Sigmoid colon (tissue), 7 donors: ENCODE measurements around the gene FOXG1. TPM values are rescaled to one million over a fixed set of nuclear protein-coding genes. Genes with fewer than 3 reads are reported as not detected.
A peak's percentile ranks its signal among the peaks of the same experiment; 100 is the strongest.

Source experiments
- DNase-seq: peaks from one replicate; pipeline ENCODE4 v3.0.0-alpha.2; 2019
- H3K27ac ChIP-seq, 4 donors: fragments of 200-600 bp; sonication (generic); one replicate each; pipeline ENCODE4 v1.5.1; 2016 to 2019; ENCODE audit warnings: mild to moderate bottlenecking in 1 of 4
- H3K27me3 ChIP-seq, 3 donors: fragments of 200-600 bp; sonication (generic); one replicate each; pipeline ENCODE4 v1.5.1; 2019; ENCODE audit warnings: mild to moderate bottlenecking in 1 of 3
- H3K36me3 ChIP-seq, 4 donors: fragments of 200-600 bp; sonication (generic); one replicate each; pipeline ENCODE4 v1.5.1; 2016 to 2019
- H3K4me1 ChIP-seq, 4 donors: fragments of 200-600 bp; sonication (generic); one replicate each; pipeline ENCODE4 v1.5.1; 2017 to 2019
- H3K4me3 ChIP-seq, 4 donors: fragments of 200-600 bp; sonication (generic); one replicate each; pipeline ENCODE4 v1.5.1; 2017 to 2019; ENCODE audit warnings: mild to moderate bottlenecking in 2 of 4, moderate library complexity in 1 of 4
- H3K9me3 ChIP-seq, 4 donors: fragments of 200-600 bp in 3 of 4; sonication (generic) in 3 of 4; one replicate each; pipeline versions ENCODE4 v1.5.1 to v1.6.1; 2013 to 2019
- CTCF ChIP-seq, 4 experiments: fragments of 450-650 bp in 3 of 4; fragments of 200-600 bp in 1 of 4; IDR thresholded peaks; one replicate each; pipeline ENCODE4 v1.5.1; 2016 to 2019; ENCODE audit warnings: antibody characterized with exemption in 4 of 4, mild to moderate bottlenecking in 3 of 4, moderate library complexity in 2 of 4
- EP300 ChIP-seq, 4 donors: sonication (generic); formaldehyde crosslinking; IDR thresholded peaks; one replicate each; pipeline ENCODE4 v1.6.1; 2017; ENCODE audit warnings: antibody characterized with exemption in 4 of 4
- POLR2A ChIP-seq, 2 donors: fragments of 450-650 bp; IDR thresholded peaks; one replicate each; pipeline ENCODE4 v1.6.1; 2016; ENCODE audit warnings: antibody characterized with exemption in 2 of 2, mild to moderate bottlenecking in 2 of 2, moderate library complexity in 2 of 2
- POLR2AphosphoS5 ChIP-seq, 4 donors: sonication (generic); formaldehyde crosslinking; IDR thresholded peaks; one replicate each; pipeline ENCODE4 v1.6.1; 2017; ENCODE audit warnings: antibody characterized with exemption in 4 of 4
- WGBS, 2 donors: extraction: QIAGEN DNeasy Blood & Tissue Kit; methylation state at CpG; one replicate each; pipeline ENCODE4 v1.1.7; 2013; 5-methylcytosine and 5-hydroxymethylcytosine counted together
- intact Hi-C: fragments of 100-400 bp; cut with DNase I; formaldehyde crosslinking; loops from one replicate; pipeline ENCODE4 v1.15.1; 2023
- polyA plus RNA-seq, 3 donors: library from polyadenylated mRNA; stranded (reverse); fragments of 200-250 nt; gene quantifications; one replicate each; pipeline ENCODE4 v1.2.3, GENCODE V29; 2013
- total RNA-seq, 4 donors: library from RNA; depleted of rRNA; stranded (reverse); fragments of >200 nt; gene quantifications; one replicate each; pipeline ENCODE4 v1.1.0, GENCODE V29; 2016
- donor health status: healthy with polysubstance abuse.
- donor health status: Bipolar disorder and iron deficiency.
- donor health status: healthy.

Gene FOXG1
- total and polyA plus RNA-seq, 7 donors: 0.03 TPM; not detected in 6

DNA sequence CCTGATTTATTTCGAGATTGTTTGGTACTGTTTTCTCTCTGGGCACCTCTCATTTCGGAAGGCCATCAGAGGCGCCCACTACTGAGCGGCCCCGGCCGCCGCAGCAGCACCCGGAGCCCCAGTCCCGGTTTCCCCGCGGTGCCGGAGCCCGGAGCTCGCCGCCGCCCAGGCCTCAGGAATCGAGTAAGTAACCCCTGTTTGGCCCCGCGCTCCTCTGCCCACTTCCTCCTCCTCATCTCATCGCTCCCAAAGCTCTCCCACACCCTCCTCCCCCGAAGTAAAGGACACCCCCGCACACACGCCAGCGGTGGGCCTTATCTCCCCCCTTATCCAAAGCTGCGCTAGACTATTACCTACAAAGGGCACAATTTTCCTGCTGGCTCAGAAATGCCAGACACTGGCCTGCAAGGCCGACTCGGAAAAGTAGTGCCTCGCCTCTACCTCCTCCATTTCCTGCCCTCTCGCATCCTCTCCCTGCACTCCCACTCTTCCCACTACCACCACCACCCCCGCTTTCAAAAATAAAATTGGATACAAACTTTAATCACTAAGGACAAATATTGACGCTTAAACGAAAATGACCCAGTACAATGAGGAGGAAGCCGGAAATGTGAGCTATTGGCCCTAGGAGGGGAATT is 637 bp upstream of the FOXG1 start:
- peaks cover 0 to 4% (median 0%) of the 10 kb centered on the region in 4 donors for H3K9me3 ChIP-seq
- no peak for DNase-seq
- H3K27ac ChIP-seq: peak overlapping the region in 1 of 4 donors; percentile 57

GRCh38 chr14:28767030-28767852 is 654 bp downstream of the FOXG1 start:
- TF ChIP-seq POLR2A (IDR thresholded peaks at IDR 0.05) (no peak), EP300 (IDR thresholded peaks at IDR 0.05) (no peak), POLR2AphosphoS5 (IDR thresholded peaks at IDR 0.05) (no peak), CTCF (IDR thresholded peaks at IDR 0.05) (no peak)
- Histone ChIP-seq H3K27me3 (peaks cover 48 to 100% (median 93%) of the 10 kb centered on the region in 3 donors), H3K9me3 (peaks cover 0 to 4% (median 0%) of the 10 kb centered on the region in 4 donors), H3K36me3 (no peaks in the 10 kb centered on the region), H3K27ac (peak overlapping the region in 1 of 4 donors; percentile 64), H3K4me1 (peaks cover 0 to 19% (median 17%) of the 10 kb centered on the region in 4 donors), H3K4me3 (peak overlapping the region in 3 of 4 donors; percentile 27 to 38 (median 36))
- intact Hi-C loops: no loop called here
- DNase-seq: no peak
- 6 to 17% methylated on average over 100 of the region's 100 CpGs for WGBS, 2 donors

More for the DNA sequence above, 637 bp upstream of the FOXG1 start:
- WGBS, 2 donors: 3% methylated on average over 33 of the region's 33 CpGs
- peaks cover 48 to 100% (median 95%) of the 10 kb centered on the region in 3 donors for H3K27me3 ChIP-seq
- intact Hi-C loops: no loop called here
- peaks cover 0 to 19% (median 17%) of the 10 kb centered on the region in 4 donors for H3K4me1 ChIP-seq
- H3K36me3 ChIP-seq: no peaks in the 10 kb centered on the region
- peak overlapping the region in 3 of 4 donors; percentile 27 to 38 (median 36) for H3K4me3 ChIP-seq
- TF ChIP-seq CTCF (IDR thresholded peaks at IDR 0.05) (no peak), POLR2AphosphoS5 (IDR thresholded peaks at IDR 0.05) (peak in 2 of 4 donors; percentile 7 to 12)

DNA sequence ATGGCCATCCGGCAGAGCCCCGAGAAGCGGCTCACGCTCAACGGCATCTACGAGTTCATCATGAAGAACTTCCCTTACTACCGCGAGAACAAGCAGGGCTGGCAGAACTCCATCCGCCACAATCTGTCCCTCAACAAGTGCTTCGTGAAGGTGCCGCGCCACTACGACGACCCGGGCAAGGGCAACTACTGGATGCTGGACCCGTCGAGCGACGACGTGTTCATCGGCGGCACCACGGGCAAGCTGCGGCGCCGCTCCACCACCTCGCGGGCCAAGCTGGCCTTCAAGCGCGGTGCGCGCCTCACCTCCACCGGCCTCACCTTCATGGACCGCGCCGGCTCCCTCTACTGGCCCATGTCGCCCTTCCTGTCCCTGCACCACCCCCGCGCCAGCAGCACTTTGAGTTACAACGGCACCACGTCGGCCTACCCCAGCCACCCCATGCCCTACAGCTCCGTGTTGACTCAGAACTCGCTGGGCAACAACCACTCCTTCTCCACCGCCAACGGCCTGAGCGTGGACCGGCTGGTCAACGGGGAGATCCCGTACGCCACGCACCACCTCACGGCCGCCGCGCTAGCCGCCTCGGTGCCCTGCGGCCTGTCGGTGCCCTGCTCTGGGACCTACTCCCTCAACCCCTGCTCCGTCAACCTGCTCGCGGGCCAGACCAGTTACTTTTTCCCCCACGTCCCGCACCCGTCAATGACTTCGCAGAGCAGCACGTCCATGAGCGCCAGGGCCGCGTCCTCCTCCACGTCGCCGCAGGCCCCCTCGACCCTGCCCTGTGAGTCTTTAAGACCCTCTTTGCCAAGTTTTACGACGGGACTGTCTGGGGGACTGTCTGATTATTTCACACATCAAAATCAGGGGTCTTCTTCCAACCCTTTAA is 1.5 kb downstream of the FOXG1 start:
- intact Hi-C loops: no loop called here
- TF ChIP-seq CTCF (IDR thresholded peaks at IDR 0.05): no peak
- no peak for TF ChIP-seq POLR2AphosphoS5 (IDR thresholded peaks at IDR 0.05)
- no peak for TF ChIP-seq POLR2A (IDR thresholded peaks at IDR 0.05)
- TF ChIP-seq EP300 (IDR thresholded peaks at IDR 0.05): no peak
- H3K9me3 ChIP-seq: peaks cover 0 to 4% (median 0%) of the 10 kb centered on the region in 4 donors
- WGBS, 2 donors: 11 to 33% methylated on average over 77 of the region's 77 CpGs
- H3K27ac ChIP-seq: peak overlapping the region in 1 of 4 donors; percentile 52
- DNase-seq: no peak
- no peak overlapping the region for H3K4me3 ChIP-seq
- H3K36me3 ChIP-seq: no peaks in the 10 kb centered on the region
- peaks cover 51 to 100% (median 93%) of the 10 kb centered on the region in 3 donors for H3K27me3 ChIP-seq
- H3K4me1 ChIP-seq: peaks cover 0 to 19% (median 17%) of the 10 kb centered on the region in 4 donors

DNA sequence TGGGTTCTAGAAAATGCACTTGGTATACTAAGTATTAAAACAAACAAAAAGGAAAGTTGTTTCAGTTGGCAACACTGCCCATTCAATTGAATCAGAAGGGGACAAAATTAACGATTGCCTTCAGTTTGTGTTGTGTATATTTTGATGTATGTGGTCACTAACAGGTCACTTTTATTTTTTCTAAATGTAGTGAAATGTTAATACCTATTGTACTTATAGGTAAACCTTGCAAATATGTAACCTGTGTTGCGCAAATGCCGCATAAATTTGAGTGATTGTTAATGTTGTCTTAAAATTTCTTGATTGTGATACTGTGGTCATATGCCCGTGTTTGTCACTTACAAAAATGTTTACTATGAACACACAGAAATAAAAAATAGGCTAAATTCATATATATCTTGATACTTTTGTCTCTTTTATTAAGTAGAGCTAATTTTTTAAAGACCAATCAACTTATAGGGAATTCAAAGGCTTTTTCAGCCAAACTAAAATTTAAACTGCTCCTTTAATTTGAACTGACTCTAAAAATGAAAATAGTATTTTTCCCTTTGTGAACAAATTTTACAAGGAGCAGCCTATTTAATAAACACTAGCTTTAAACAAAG is 2.8 kb downstream of the FOXG1 start:
- DNase-seq: no peak
- intact Hi-C loops: no loop called here
- peaks cover 52 to 100% (median 93%) of the 10 kb centered on the region in 3 donors for H3K27me3 ChIP-seq
- no peak overlapping the region for H3K27ac ChIP-seq
- no peaks in the 10 kb centered on the region for H3K36me3 ChIP-seq
- peaks cover 0 to 4% (median 0%) of the 10 kb centered on the region in 4 donors for H3K9me3 ChIP-seq
- TF ChIP-seq CTCF (IDR thresholded peaks at IDR 0.05) (no peak), POLR2A (IDR thresholded peaks at IDR 0.05) (no peak), EP300 (IDR thresholded peaks at IDR 0.05) (no peak), POLR2AphosphoS5 (IDR thresholded peaks at IDR 0.05) (no peak)
- 24% methylated on average over 4 of the region's 4 CpGs for whole genome bisulfite sequencing, 2 donors
- no peak overlapping the region for H3K4me3 ChIP-seq
- H3K4me1 ChIP-seq: peaks cover 0 to 26% (median 19%) of the 10 kb centered on the region in 4 donors
